Natural killer cell treated with Interleukin-12 subunit alpha and Interleukin-12 subunit beta and Interleukin-15 and Interleukin-18, amount 100 ng/mL, for 72 hours (primary cell): ENCODE data around the gene IFT122. TPM values are rescaled to one million over a fixed set of nuclear protein-coding genes. Genes with fewer than 3 reads are reported as not detected.

Experiments used
- ATAC-seq, 2 donors: fragments of 150-1000 bp; cut with Tn5 transposase in 1 of 2; sonication (Bioruptor Pico), chemical (Tn5 transposase) in 1 of 2; 2 replicates each; pipeline ENCODE4 v1.10.0; 2021
- DNase-seq: peaks from one replicate; pipeline ENCODE4 v3.0.0; 2022; ENCODE audit warnings: low spot score
- H3K27ac Mint-ChIP-seq, 2 donors: 1 replicate in 1 of 2; 2 replicates in 1 of 2; pipeline ENCODE4 v1.8.0; 2022; ENCODE audit warnings: mixed read lengths in 2 of 2, mild to moderate bottlenecking in 1 of 2, moderate library complexity in 1 of 2
- H3K27me3 Mint-ChIP-seq, 2 donors: 1 replicate in 1 of 2; 2 replicates in 1 of 2; pipeline ENCODE4 v1.8.0; 2022; ENCODE audit warnings: mixed read lengths in 2 of 2
- H3K36me3 Mint-ChIP-seq: one replicate; pipeline ENCODE4 v1.8.0; 2022; ENCODE audit warnings: mixed read lengths
- H3K4me1 Mint-ChIP-seq, 2 donors: 1 replicate in 1 of 2; 2 replicates in 1 of 2; pipeline ENCODE4 v1.8.0; 2022; ENCODE audit warnings: low read depth in 2 of 2, mixed read lengths in 2 of 2, mild to moderate bottlenecking in 1 of 2
- H3K4me3 Mint-ChIP-seq: one replicate; pipeline ENCODE4 v1.8.0; 2022; ENCODE audit warnings: mixed read lengths
- H3K9me3 Mint-ChIP-seq: 2 replicates; pipeline ENCODE4 v1.8.0; 2022; ENCODE audit warnings: mixed read lengths
- total RNA-seq, 2 donors: library from RNA; stranded (reverse); gene quantifications; one replicate each; pipeline ENCODE4 v1.2.3, GENCODE V29; 2022

Gene IFT122
- total RNA-seq, 2 donors from 2014 or later: 13.1 to 27.4 TPM

DNA sequence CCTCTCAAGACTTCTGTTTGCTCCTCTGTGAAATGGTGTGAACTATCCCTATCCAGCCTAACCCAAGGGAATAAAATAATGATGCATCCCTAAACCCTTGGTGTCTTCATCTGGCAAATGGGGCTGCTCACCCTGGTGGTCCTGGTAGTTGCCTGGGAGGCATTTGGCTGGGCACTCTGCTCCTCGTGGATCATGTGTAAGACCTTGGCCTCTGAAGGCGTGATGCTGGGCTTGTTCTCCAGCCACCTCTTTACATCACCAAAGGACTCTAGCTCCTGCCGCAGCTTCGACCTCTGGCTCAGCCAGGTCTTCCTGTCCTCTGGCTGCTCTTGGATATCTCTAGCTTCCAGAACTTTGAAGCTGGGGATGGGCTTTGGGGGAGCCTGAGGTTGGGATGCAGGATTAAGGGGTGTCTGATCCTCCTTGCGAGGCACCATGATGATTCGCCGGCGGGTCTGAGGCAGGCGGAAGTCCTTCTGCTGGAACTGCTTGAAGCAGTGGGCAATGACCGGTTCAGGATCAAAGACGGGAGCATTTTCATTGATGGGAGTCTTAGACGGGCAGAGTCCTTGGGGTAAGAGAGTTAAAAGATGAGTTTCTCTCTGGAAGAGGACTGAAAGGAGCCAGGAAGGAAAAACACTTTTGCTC is 18.7 kb upstream of the IFT122 start:
- Mint-ChIP-seq H3K27ac (peak overlapping the region in 1 of 2 donors; percentile 18), H3K9me3 (no peaks in the 10 kb centered on the region), H3K4me1 (peaks cover 10 to 12% of the 10 kb centered on the region in 2 donors), H3K4me3 (no peak overlapping the region), H3K36me3 (no peaks in the 10 kb centered on the region), H3K27me3 (peaks cover 0 to 5% of the 10 kb centered on the region in 2 donors)
- no peak for ATAC-seq
- DNase-seq: no peak

DNA sequence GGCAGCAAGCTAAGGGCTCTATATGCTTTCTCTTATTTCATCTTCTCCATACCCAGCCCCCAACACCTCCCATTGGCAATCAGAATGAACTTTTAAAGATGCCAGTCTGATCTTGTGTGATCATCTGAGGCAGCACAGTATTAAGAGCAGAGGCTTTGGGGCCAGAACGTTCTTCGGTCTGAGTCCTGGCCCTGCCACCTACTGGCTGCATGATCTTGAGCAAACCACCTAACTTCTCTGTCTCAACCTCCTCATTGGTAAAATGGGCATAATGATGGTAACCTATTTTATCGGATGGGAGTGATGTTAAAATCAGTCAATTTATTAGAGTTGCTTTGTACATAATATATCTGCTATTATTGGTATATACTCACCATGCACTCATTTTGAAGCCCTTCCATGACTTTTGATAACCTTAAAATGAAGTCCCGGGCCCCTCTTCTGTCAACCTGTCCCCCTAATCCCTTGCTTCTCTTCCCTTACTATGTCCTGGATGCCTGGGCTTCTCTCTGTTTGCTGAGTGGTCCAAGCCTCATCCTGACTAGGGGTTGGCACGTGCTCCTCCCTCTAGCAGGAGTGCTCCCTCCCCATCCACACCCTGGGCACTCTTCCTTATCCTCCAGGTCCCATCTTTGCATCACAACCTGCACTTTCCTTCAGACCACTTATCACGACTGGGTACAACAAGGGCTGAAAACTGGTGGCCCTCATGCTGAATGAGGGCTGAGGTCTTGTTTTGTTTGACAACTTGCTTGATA is 17.9 kb upstream of the IFT122 start:
- DNase-seq (no peak), ATAC-seq (no peak)
- Mint-ChIP-seq H3K9me3 (no peaks in the 10 kb centered on the region), H3K4me1 (peaks cover 10 to 12% of the 10 kb centered on the region in 2 donors), H3K27me3 (peaks cover 0 to 5% of the 10 kb centered on the region in 2 donors), H3K27ac (no peak overlapping the region), H3K4me3 (no peak overlapping the region), H3K36me3 (no peaks in the 10 kb centered on the region)

DNA sequence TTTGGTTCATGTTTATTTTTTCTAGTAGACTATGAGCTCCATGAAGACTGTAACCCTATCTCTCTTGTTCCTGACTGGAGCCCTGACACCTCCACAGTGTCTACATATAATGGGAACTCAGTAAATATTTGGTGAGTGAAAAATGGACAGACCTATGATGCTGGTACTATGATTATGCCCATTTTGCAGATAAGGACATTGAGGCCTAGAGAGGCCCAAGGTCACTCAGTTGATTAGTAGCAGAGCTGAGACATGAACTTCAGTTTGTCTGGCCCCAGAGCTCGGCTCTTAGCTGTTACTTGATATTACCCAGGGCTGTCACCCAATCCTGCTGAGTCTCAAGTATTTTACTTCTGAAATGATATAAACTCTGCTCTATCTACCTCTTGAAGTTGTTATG is 17.1 kb upstream of the IFT122 start:
- Mint-ChIP-seq H3K9me3 (no peaks in the 10 kb centered on the region), H3K27me3 (peaks cover 0 to 9% of the 10 kb centered on the region in 2 donors), H3K36me3 (no peaks in the 10 kb centered on the region), H3K4me1 (peaks cover 15 to 17% of the 10 kb centered on the region in 2 donors), H3K27ac (no peak overlapping the region), H3K4me3 (no peak overlapping the region)
- ATAC-seq (no peak), DNase-seq (no peak)

DNA sequence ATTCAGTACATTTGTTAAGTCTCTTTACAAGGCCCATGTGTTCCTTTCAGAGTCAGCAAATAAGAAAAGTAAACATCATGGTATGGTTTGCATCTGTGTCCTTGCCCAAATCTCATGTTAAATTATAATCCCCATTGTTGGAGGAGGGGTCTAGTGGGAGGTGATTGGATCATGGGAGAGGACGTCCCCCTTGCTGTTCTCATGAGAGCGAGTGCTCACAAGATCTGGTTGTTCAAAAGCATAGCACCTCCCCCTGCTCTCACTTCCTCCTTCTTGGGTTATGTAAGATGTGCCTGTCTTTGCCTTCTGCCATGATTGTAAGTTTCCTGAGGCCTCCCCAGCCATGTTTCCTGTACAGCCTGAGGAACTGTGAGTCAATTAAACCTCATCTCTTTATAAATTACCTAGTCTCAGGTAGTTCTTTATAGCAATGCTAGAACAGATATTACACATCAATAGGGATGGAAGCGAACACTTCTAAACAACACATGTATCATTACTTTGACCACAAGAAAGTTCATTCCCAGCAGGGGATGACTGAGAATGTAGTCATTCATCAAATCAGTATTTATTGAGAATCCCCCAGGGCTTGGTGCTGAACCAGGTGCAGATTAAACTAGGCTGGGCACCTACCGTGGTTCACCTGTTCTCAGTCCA is 15.7 kb upstream of the IFT122 start:
- Mint-ChIP-seq H3K4me1 (peaks cover 29 to 31% of the 10 kb centered on the region in 2 donors), H3K4me3 (no peak overlapping the region), H3K27ac (peak overlapping the region; percentile 45 to 68), H3K9me3 (no peaks in the 10 kb centered on the region), H3K36me3 (peaks cover 4% of the 10 kb centered on the region), H3K27me3 (peaks cover 0 to 10% of the 10 kb centered on the region in 2 donors)
- DNase-seq: no peak
- no peak for ATAC-seq

DNA sequence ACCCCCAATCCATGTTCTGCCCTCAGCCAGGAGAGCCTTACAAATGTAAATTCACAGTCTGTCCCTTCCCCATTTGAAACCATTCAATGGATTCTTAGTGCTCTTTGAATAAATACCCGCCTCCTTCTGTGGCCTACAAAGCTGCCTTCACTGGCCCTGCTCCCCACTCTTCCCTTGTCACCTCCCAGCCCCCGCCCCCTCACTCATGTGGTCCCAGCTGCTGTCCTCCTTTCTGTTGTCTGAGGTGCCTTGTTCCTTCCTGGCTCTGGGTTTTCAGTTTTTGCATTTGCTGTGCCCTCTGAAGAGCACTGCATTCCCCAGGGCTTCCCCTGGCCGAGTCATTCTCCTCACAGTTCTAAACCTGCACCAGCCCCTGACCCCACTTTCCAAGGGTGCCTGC is 14.8 kb upstream of the IFT122 start:
- Mint-ChIP-seq H3K27me3 (peaks cover 0 to 10% of the 10 kb centered on the region in 2 donors), H3K4me3 (no peak overlapping the region), H3K36me3 (peaks cover 4% of the 10 kb centered on the region), H3K9me3 (no peaks in the 10 kb centered on the region), H3K27ac (no peak overlapping the region), H3K4me1 (peaks cover 35% of the 10 kb centered on the region in 2 donors)
- no peak for ATAC-seq
- DNase-seq: no peak

DNA sequence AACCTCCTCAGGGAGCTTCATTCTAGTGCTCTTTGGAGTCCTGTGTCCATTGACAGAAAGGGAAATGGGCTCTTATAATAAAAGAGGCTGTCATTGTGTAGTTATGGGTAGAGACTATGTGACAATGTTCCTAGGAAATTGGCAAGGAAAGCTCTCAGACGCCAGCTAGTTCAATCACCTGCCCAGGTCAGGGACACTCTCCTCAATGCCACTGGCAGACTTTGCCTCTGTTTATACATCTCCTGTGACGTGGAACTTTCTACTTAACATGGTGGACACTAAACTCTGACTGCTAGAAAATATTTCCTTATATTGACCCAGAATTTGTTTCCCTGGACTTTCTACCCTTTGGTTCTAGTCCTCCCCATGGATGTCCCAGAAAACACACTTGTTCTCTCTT is 14.4 kb upstream of the IFT122 start:
- Mint-ChIP-seq H3K27ac (no peak overlapping the region), H3K27me3 (peaks cover 0 to 10% of the 10 kb centered on the region in 2 donors), H3K36me3 (peaks cover 4% of the 10 kb centered on the region), H3K4me1 (peaks cover 35 to 36% of the 10 kb centered on the region in 2 donors), H3K4me3 (no peak overlapping the region), H3K9me3 (no peaks in the 10 kb centered on the region)
- no peak for ATAC-seq
- DNase-seq: no peak

DNA sequence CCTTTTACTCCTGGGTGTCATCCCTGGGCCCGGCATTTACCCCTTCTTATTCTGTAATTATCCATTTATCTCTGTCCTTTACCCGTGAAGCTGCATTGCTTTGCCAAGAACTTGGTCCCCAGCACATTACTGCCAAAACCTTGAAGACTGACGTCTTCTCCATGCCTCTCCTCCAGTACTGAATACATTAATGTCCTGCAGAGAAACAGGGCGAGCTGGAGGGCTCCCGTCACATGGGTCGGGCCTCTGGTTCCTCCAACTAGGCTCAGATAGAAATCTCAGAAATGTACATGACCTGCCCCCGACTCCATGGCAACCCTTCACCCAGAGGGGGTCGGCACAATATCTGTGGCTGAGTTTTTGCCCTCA is 12.0 kb upstream of the IFT122 start:
- Mint-ChIP-seq H3K4me3 (peak overlapping the region; percentile 78), H3K4me1 (peaks cover 47 to 50% of the 10 kb centered on the region in 2 donors), H3K27ac (no peak overlapping the region), H3K36me3 (peaks cover 18% of the 10 kb centered on the region), H3K9me3 (no peaks in the 10 kb centered on the region), H3K27me3 (peaks cover 0 to 8% of the 10 kb centered on the region in 2 donors)
- ATAC-seq (no peak), DNase-seq (no peak)

DNA sequence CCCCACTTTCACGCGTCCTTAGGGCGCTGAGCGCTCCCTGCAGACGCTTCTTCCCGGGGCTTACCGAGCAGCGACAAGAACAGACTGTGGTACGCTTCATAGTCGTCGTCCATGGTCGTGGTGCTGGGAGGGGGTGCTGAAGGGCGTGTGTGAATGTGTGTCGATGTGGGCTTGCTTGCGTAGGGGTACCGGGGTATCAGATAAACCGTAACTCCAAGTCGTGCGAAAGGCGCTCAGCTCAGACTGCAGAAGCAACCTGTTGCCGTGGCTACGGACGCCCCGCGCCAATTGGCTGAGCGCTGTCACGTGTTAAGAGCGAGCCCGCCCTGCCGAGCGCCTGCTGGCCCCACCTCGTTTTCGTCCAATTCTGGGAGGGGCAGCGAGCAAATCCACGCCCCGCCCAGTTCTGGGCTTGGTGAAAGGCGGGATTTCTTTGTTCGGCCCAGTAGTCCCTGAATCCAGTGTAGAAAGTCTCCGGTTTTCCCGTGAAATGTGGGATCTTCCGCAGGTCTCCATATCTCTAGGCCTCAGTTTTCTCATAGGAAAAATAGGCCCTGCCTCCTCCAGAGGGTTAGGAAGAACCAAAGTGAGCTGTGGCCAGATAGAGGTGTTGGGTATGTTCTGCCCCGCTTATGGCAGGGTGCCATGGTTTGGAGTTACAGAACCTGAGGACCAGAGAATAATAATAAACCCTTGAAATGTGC is 11.5 kb upstream of the IFT122 start, which contains the start of gene EFCAB12:
TSS of gene EFCAB12 (minus strand) at position 261 of the 704 bp plus-strand sequence. CDS start at position 113, 148 bp downstream.
- ATAC-seq (peak; percentile 92 to 95), DNase-seq (peak; percentile 86)
- H3K27me3 Mint-ChIP-seq: peaks cover 0 to 8% of the 10 kb centered on the region in 2 donors
- H3K4me1 Mint-ChIP-seq: peaks cover 47 to 50% of the 10 kb centered on the region in 2 donors
- H3K4me3 Mint-ChIP-seq: peak within 1 kb of the TSS; percentile 78
- H3K36me3 Mint-ChIP-seq: peaks cover 20% of the 10 kb centered on the region
- no peaks in the 10 kb centered on the region for H3K9me3 Mint-ChIP-seq
- peak within 1 kb of the TSS; percentile 3 to 18 for H3K27ac Mint-ChIP-seq

DNA sequence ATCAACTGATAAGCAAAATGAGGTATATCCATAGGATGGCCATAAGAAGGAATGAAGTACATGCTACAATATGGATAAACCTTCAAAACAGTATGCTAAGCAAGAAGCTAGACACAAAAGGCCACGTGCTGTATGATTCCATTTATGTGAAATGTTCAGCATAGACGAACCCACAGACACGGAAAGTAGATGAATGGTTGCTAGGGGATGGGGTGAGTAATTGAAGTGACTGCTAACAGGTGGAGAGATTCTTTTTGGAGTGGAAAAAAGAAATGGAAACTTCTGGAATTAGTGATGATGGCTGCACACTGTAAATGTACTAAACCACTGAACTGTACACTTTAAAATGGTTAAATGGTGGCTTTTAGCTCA is 11.0 kb upstream of the IFT122 start:
- H3K27me3 Mint-ChIP-seq: peaks cover 0 to 6% of the 10 kb centered on the region in 2 donors
- H3K4me3 Mint-ChIP-seq: peak overlapping the region; percentile 78
- H3K9me3 Mint-ChIP-seq: no peaks in the 10 kb centered on the region
- no peak for DNase-seq
- peak overlapping the region; percentile 3 to 18 for H3K27ac Mint-ChIP-seq
- H3K36me3 Mint-ChIP-seq: peaks cover 26% of the 10 kb centered on the region
- H3K4me1 Mint-ChIP-seq: peaks cover 45 to 49% of the 10 kb centered on the region in 2 donors
- ATAC-seq: no peak

DNA sequence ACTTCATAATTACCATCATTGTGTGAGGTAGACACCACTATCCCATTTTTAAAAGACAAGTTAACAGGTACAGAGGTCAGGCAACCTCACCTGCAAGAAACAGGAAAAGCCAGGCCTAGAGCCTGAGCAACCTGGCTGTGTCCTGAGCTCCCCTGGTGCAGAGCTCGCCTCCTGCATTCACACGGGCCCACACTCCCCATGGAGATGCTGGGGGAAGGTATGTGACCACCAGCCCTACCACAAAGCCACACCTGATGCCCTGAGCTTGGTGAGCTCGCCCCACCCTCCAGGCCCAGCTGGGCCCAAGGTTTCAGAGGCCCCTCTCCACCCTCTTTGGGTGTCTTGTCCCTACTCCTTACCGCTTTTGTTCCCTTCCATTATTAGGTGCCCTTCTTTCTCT is 10.4 kb upstream of the IFT122 start:
- peak overlapping the region in 1 of 2 donors; percentile 78 for H3K27ac Mint-ChIP-seq
- H3K9me3 Mint-ChIP-seq: no peaks in the 10 kb centered on the region
- peaks cover 45 to 46% of the 10 kb centered on the region in 2 donors for H3K4me1 Mint-ChIP-seq

DNA sequence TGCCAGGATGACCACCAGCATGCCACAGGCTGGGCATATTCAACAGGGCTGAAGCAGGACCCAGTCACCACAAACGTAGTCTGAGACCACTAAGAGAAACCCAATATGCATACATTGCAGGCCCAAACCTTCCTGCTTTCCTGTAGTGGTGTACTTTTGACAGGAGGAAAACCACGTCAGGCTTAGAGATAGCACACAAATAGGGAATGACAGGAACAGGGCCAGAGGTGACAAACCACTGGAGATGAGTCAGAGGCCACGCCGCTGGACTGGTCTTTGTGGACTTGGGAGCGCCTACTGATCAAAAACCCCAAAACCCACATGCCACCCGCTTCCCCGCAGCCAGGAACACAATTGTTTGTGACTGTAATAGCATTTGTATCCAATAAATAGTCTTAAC is 8.0 kb upstream of the IFT122 start:
- peak; percentile 56 to 58 for ATAC-seq
- Mint-ChIP-seq H3K27ac (peak overlapping the region; percentile 56 to 72), H3K9me3 (no peaks in the 10 kb centered on the region), H3K36me3 (peaks cover 47% of the 10 kb centered on the region), H3K27me3 (peaks cover 0 to 6% of the 10 kb centered on the region in 2 donors), H3K4me3 (peak overlapping the region; percentile 69), H3K4me1 (peaks cover 60 to 69% of the 10 kb centered on the region in 2 donors)
- DNase-seq: peak; percentile 73

More for the DNA sequence above, 10.4 kb upstream of the IFT122 start:
- Mint-ChIP-seq H3K36me3 (peaks cover 27% of the 10 kb centered on the region), H3K27me3 (peaks cover 0 to 6% of the 10 kb centered on the region in 2 donors), H3K4me3 (no peak overlapping the region)
- ATAC-seq (no peak), DNase-seq (no peak)

DNA sequence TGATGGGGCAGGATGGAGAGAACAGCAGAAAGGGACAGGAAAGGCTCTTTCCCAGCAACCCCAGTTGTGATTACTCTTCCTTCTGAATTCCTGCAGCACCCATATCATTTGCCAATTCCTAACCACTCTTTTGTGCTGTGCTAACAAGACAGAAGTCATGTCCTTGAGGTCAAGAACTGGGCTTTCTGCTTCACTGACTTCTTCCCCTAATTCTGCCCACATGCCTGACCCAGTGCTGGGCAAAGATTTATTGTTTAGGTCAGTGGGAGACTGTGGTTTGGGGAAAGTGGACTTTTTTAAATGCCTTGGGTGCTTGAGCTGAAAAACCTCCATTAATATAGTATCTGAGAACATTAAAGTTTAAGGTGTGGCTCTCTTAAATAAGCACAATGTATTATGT is 7.4 kb upstream of the IFT122 start:
- Mint-ChIP-seq H3K4me1 (peaks cover 60 to 70% of the 10 kb centered on the region in 2 donors), H3K4me3 (peak overlapping the region; percentile 69), H3K9me3 (no peaks in the 10 kb centered on the region), H3K27ac (peak overlapping the region; percentile 56 to 72), H3K36me3 (peaks cover 50% of the 10 kb centered on the region), H3K27me3 (peaks cover 0 to 3% of the 10 kb centered on the region in 2 donors)
- ATAC-seq (no peak), DNase-seq (no peak)

DNA sequence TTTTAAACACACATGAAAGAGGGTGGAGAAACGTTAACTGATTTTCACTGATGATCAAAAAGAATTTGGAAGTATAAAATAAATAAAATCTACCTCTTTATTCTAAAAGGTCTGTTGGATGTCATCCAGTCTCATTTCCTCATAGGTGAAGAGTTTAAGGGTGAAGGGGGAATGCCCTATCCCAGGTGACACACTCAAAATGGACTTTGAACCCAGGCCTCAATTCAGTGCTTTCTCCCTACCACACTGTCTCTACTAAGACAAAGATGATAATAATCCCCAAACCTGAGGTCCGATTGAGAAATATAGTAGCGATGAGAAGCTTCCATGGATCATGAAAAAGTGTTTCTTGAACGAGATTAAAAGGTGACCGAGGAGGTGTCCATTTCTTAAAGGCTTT is 6.5 kb upstream of the IFT122 start:
- Mint-ChIP-seq H3K9me3 (no peaks in the 10 kb centered on the region), H3K27ac (peak overlapping the region in 1 of 2 donors; percentile 56), H3K36me3 (peaks cover 58% of the 10 kb centered on the region), H3K27me3 (no peaks in the 10 kb centered on the region), H3K4me3 (no peak overlapping the region), H3K4me1 (peaks cover 58 to 70% of the 10 kb centered on the region in 2 donors)
- ATAC-seq (no peak), DNase-seq (no peak)
